HG03354 (cell line): ENCODE measurements around the gene GALNT2.
A peak's percentile ranks its signal among the peaks of the same experiment; 100 is the strongest.

Experiments used
- ATAC-seq: cut with Tn5 transposase; IDR thresholded peaks from one replicate; pipeline ENCODE4 v1.9.1; 2021; ENCODE audit warnings: mild to moderate bottlenecking; ENCODE audit not compliant: unreplicated experiment, poor library complexity, severe bottlenecking

Gene GALNT2

GRCh38 chr1:230216896-230217295 is 149.9 kb downstream of the GALNT2 start:
- no peak for ATAC-seq

- ATAC-seq, result no peak
These were observed 151.6 kb downstream of the GALNT2 start for GRCh38 chr1:230218667-230219066.

GRCh38 chr1:230219174-230220067 is 152.4 kb downstream of the GALNT2 start:
- no peak for ATAC-seq

- no peak for ATAC-seq
These were observed 153.4 kb downstream of the GALNT2 start for GRCh38 chr1:230220478-230220877.

GRCh38 chr1:230220907-230221306 is 153.9 kb downstream of the GALNT2 start:
- no peak for ATAC-seq

- peak; percentile 76 for ATAC-seq
These were observed 155.6 kb downstream of the GALNT2 start for GRCh38 chr1:230222678-230223077.

- ATAC-seq, result no peak
These were observed 157.3 kb downstream of the GALNT2 start for GRCh38 chr1:230224101-230224960.

GRCh38 chr1:230226007-230226800 is 159.2 kb downstream of the GALNT2 start:
- no peak for ATAC-seq

GRCh38 chr1:230226814-230227213 is 159.8 kb downstream of the GALNT2 start:
- ATAC-seq, result no peak

GRCh38 chr1:230228236-230228897 is 161.3 kb downstream of the GALNT2 start:
- no peak for ATAC-seq

- no peak for ATAC-seq
These were observed 163.2 kb downstream of the GALNT2 start for GRCh38 chr1:230230273-230230672.

GRCh38 chr1:230230948-230231773 is 164.1 kb downstream of the GALNT2 start:
- no peak for ATAC-seq

GRCh38 chr1:230231774-230232145 is 164.7 kb downstream of the GALNT2 start:
- no peak for ATAC-seq

- no peak for ATAC-seq
These were observed 165.3 kb downstream of the GALNT2 start for GRCh38 chr1:230232371-230232771.

- ATAC-seq, result no peak
These were observed 166.7 kb downstream of the GALNT2 start for GRCh38 chr1:230233786-230234185.

GRCh38 chr1:230235876-230236275 is 168.8 kb downstream of the GALNT2 start:
- ATAC-seq, result no peak

GRCh38 chr1:230236301-230237008 is 169.4 kb downstream of the GALNT2 start:
- ATAC-seq, result no peak

- no peak for ATAC-seq
These were observed 170.0 kb downstream of the GALNT2 start for GRCh38 chr1:230237009-230237370.
